Omental fat pad (tissue), 4 donors: ENCODE data around the gene SYNPO2. TPM values are rescaled to one million over a fixed set of nuclear protein-coding genes. Genes with fewer than 3 reads are reported as not detected.

Experiments
- ATAC-seq: fragments of 150-250 bp; one replicate; pipeline ENCODE4 v1.9.1; 2016; ENCODE audit warnings: mild to moderate bottlenecking, moderate library complexity; ENCODE audit not compliant: low FRiP score
- DNase-seq: peaks from one replicate; pipeline ENCODE4 v3.0.0-alpha.2; 2019; ENCODE audit warnings: low spot score
- total RNA-seq, 4 donors: library from RNA; depleted of rRNA; stranded (reverse); fragments of >200 nt; gene quantifications; one replicate each; pipeline ENCODE4 v1.1.0, GENCODE V29; 2016
- TF ChIP-seq, protein P1 (sequence below), 3 donors: fragments of 450-650 bp; IDR thresholded peaks; one replicate each; pipeline ENCODE4 v1.5.1; 2016 to 2017; ENCODE audit warnings: antibody characterized with exemption in 3 of 3, mild to moderate bottlenecking in 3 of 3, moderate library complexity in 2 of 3

Gene SYNPO2
- total RNA-seq, 4 donors from 2014 or later = 23.3 to 72.0 (median 41.3) TPM

- ATAC-seq (no peak), DNase-seq (no peak)
- TF ChIP-seq, protein P1, sequence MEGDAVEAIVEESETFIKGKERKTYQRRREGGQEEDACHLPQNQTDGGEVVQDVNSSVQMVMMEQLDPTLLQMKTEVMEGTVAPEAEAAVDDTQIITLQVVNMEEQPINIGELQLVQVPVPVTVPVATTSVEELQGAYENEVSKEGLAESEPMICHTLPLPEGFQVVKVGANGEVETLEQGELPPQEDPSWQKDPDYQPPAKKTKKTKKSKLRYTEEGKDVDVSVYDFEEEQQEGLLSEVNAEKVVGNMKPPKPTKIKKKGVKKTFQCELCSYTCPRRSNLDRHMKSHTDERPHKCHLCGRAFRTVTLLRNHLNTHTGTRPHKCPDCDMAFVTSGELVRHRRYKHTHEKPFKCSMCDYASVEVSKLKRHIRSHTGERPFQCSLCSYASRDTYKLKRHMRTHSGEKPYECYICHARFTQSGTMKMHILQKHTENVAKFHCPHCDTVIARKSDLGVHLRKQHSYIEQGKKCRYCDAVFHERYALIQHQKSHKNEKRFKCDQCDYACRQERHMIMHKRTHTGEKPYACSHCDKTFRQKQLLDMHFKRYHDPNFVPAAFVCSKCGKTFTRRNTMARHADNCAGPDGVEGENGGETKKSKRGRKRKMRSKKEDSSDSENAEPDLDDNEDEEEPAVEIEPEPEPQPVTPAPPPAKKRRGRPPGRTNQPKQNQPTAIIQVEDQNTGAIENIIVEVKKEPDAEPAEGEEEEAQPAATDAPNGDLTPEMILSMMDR (IDR thresholded peaks at IDR 0.05) = no peak
Observed at GRCh38 chr4:118985170-118986000, 96.7 kb downstream of the SYNPO2 start.

- no peak for ATAC-seq
Observed at GRCh38 chr4:118987959-118988634, 99.4 kb downstream of the SYNPO2 start.

GRCh38 chr4:118988635-118988972 is 100.0 kb downstream of the SYNPO2 start:
- DNase-seq (no peak), ATAC-seq (no peak)
- TF ChIP-seq, protein P1 (IDR thresholded peaks at IDR 0.05) = no peak

More at GRCh38 chr4:118987959-118988634, 99.4 kb downstream of the SYNPO2 start:
- DNase-seq = no peak
- TF ChIP-seq, protein P1 (IDR thresholded peaks at IDR 0.05) = no peak

DNA sequence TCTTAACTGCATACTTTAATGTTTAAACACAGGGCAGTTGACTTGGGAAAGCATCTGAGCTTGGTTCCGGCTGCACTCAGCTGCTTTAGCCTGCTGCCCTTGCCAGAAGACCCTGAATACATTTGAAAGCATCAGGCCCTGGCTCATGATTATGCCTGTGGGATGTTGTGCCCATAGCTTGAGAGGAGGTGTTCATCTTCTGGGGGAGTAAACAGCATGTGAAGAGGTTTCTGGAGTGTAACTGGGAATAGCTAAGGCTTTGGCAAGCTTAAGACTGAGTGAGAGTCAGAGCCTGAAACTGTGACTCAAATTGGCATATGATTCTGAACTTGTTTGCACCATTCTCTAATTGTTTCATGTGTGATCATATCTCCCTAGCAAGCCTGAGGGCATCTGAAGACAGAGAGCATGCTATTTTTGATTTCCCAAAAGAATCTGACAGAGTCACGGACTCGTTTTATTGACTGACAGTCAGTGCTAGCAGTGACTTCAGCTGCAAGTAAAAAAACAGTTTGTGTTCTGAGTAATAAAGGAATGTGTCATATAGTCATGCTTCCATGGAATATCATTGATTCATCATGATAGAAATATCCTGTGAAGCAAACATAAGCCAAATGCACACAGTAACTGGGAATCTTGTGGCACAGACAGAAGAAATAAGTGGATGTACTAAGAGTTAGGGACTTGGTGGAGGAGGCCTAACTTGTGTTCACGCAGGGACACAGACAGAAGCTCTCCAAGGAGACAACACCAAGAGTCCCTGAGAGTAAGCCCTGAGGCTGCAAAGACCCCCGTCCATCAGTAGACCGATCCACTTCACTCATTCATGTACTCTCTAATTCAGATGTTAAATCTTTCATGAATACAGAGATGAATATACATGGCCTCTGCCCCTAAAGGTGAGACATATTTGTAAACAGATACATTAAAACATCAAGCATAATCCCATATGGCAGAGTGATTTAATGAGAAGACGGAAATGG is 100.7 kb downstream of the SYNPO2 start:
- peak; percentile 90 for ATAC-seq
- TF ChIP-seq, protein P1 (IDR thresholded peaks at IDR 0.05) = no peak
- DNase-seq = no peak

GRCh38 chr4:118991686-118992085 is 103.0 kb downstream of the SYNPO2 start:
- ATAC-seq (no peak), DNase-seq (no peak)
- TF ChIP-seq, protein P1 (IDR thresholded peaks at IDR 0.05) = no peak

DNA sequence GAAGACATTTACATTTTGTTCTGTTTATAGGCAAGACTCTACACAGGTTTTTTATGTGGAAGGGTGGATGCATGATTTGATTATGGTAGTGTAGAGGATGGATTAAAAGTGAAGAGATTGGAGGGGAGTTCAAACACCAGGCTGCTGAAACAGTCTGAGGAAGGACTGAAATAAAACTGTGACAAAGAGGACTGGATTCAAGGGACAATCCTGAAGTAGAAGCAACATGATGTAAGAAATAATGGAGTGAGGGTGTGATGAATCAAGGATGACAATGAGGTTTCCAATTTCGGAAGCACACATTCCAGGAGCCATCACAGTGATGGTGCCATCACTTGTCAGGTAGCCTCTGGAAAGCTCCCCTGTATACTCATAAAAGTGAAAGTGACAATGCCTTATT is 103.5 kb downstream of the SYNPO2 start:
- DNase-seq (no peak), ATAC-seq (no peak)
- TF ChIP-seq, protein P1 (IDR thresholded peaks at IDR 0.05) = no peak
